Suprapubic skin (tissue), 4 donors: Measurements from ENCODE around the gene DNAJC5. TPM values are rescaled to one million over a fixed set of nuclear protein-coding genes. Genes with fewer than 3 reads are reported as not detected.

Source experiments
- DNase-seq, 2 donors: peaks; one replicate each; pipeline ENCODE4 v3.0.0-alpha.2; 2019; ENCODE audit warnings: low spot score in 2 of 2
- H3K27ac ChIP-seq: fragments of 200-600 bp; sonication (generic); one replicate; pipeline ENCODE4 v1.5.1; 2019
- H3K27me3 ChIP-seq: fragments of 200-600 bp; sonication (generic); one replicate; pipeline ENCODE4 v1.5.1; 2019
- H3K36me3 ChIP-seq: fragments of 200-600 bp; sonication (generic); one replicate; pipeline ENCODE4 v1.5.1; 2019
- H3K4me1 ChIP-seq: fragments of 200-600 bp; sonication (generic); one replicate; pipeline ENCODE4 v1.5.1; 2019
- H3K4me3 ChIP-seq: fragments of 200-600 bp; sonication (generic); one replicate; pipeline ENCODE4 v1.5.1; 2019; ENCODE audit warnings: mild to moderate bottlenecking
- H3K9me3 ChIP-seq: fragments of 200-600 bp; sonication (generic); one replicate; pipeline ENCODE4 v1.5.1; 2019
- CTCF ChIP-seq, 2 donors: fragments of 200-600 bp in 1 of 2; fragments of 450-650 bp in 1 of 2; sonication (generic) in 1 of 2; IDR thresholded peaks; one replicate each; pipeline ENCODE4 v1.5.1; 2016 to 2019; ENCODE audit warnings: antibody characterized with exemption in 2 of 2, mild to moderate bottlenecking in 1 of 2, moderate library complexity in 1 of 2
- EP300 ChIP-seq: sonication (generic); formaldehyde crosslinking; IDR thresholded peaks from one replicate; pipeline ENCODE4 v1.6.1; 2017; ENCODE audit warnings: antibody characterized with exemption
- POLR2A ChIP-seq, 2 donors: fragments of 450-650 bp; IDR thresholded peaks; one replicate each; pipeline ENCODE4 v1.6.1; 2017; ENCODE audit warnings: antibody characterized with exemption in 2 of 2, mild to moderate bottlenecking in 2 of 2, moderate library complexity in 2 of 2
- POLR2AphosphoS5 ChIP-seq, 3 donors: sonication (generic); formaldehyde crosslinking; IDR thresholded peaks; one replicate each; pipeline ENCODE4 v1.6.1; 2017; ENCODE audit warnings: antibody characterized with exemption in 3 of 3
- WGBS: methylation state at CpG from one replicate; pipeline ENCODE4 v1.1.5; 2018; 5-methylcytosine and 5-hydroxymethylcytosine counted together
- total RNA-seq, 4 donors: library from RNA; depleted of rRNA; stranded (reverse); fragments of >200 nt; gene quantifications; one replicate each; pipeline ENCODE4 v1.1.0, GENCODE V29; 2016

DNAJC5 gene, protein sequence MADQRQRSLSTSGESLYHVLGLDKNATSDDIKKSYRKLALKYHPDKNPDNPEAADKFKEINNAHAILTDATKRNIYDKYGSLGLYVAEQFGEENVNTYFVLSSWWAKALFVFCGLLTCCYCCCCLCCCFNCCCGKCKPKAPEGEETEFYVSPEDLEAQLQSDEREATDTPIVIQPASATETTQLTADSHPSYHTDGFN
- total RNA-seq: 10 to 100 TPM; 36.4 to 62.0 (median 53.7) TPM

DNA sequence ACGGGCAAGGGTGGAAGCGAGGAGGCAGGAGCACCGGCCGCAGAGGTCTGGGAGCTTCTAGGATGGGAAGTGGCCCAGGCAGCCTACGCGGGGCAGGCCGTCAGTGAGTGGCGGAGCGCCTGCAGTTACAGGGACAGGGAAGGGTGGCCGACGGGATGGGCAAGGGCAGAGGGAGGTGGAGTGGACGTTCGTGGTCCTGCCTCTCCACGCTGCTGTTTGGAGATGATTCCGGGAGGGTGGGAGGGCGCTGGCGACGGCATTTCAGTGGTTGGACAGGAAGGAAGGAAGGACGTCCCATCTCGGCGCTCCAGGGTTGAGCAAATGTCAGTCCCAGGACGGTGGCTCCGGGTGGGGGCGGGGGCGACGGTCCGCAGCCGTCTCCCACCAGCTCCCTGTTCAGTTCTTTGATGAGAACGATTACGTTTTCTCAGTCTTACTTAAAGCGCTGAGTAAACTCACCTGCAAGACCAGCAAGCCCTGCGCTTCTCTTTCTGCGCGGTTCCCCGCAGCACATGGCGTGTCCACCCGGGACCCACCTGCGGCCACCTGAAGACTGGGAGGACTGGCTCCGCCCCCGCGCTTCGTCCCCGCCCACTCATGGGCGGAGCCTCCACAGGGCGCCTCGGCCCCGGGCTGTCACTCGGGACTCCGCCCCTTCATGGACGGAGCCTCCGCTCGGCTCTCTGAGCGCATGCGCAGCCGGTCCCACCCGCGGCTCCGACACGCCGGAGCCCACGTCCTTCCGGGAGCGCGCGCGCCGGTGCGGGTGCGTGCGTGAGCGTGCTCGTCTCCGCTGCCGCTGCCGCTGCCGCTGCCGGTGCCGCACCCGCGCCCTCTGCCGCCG lies at the start of gene DNAJC5:
DNAJC5 (plus strand) TSS at position 769 of the 844 bp plus-strand sequence. CDS start 33,220 bp downstream, outside the sequence.
- Histone ChIP-seq H3K4me3 (peak within 1 kb of the TSS; percentile 71), H3K27ac (peak within 1 kb of the TSS; percentile 90), H3K9me3 (no peaks in the 10 kb centered on the region), H3K27me3 (no peaks in the 10 kb centered on the region), H3K4me1 (peaks cover 43% of the 10 kb centered on the region), H3K36me3 (peaks cover 24% of the 10 kb centered on the region)
- DNase-seq: peak; percentile 95 to 96
- TF ChIP-seq POLR2A (IDR thresholded peaks at IDR 0.05) (peak in 1 of 2 donors; percentile 14), POLR2AphosphoS5 (IDR thresholded peaks at IDR 0.05) (peak in 1 of 3 donors; percentile 25), CTCF (IDR thresholded peaks at IDR 0.05) (no peak), EP300 (no peak)
- 3% methylated on average over 38 of the region's 82 CpGs for WGBS

- Histone ChIP-seq H3K36me3 (no peaks in the 10 kb centered on the region), H3K27ac (no peak overlapping the region), H3K4me1 (peaks cover 31% of the 10 kb centered on the region), H3K4me3 (peak overlapping the region; percentile 13), H3K27me3 (peaks cover 26% of the 10 kb centered on the region), H3K9me3 (no peaks in the 10 kb centered on the region)
- WGBS: 3% methylated on average over 5 of the region's 24 CpGs
- DNase-seq: peak in 1 of 2 donors; percentile 68
- no peak for TF ChIP-seq EP300
- no peak for TF ChIP-seq POLR2A (IDR thresholded peaks at IDR 0.05)
- TF ChIP-seq CTCF (IDR thresholded peaks at IDR 0.05): no peak
- no peak for TF ChIP-seq POLR2AphosphoS5 (IDR thresholded peaks at IDR 0.05)
Observed at GRCh38 chr20:63846128-63846771, 48.7 kb upstream of the DNAJC5 start.

DNA sequence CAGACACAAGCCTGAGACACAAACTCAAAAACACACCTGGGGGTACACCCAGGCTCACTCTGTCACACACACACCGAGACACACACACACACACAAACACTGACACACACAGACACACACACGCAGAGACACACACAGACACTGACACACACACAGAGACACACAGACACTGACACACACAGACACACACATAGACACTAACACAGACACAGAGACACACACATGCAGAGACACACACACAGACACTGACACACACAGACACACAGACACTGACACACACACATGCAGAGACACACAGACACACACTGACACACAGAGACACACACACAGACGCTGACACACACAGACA lies 48.1 kb upstream of the DNAJC5 start:
- no peak overlapping the region for H3K4me3 ChIP-seq
- H3K27ac ChIP-seq: peak overlapping the region; percentile 51
- H3K4me1 ChIP-seq: peaks cover 31% of the 10 kb centered on the region
- 82% methylated on average over 1 of the region's 3 CpGs for WGBS
- no peaks in the 10 kb centered on the region for H3K36me3 ChIP-seq
- TF ChIP-seq POLR2AphosphoS5 (IDR thresholded peaks at IDR 0.05): no peak
- no peak for TF ChIP-seq EP300
- TF ChIP-seq POLR2A (IDR thresholded peaks at IDR 0.05): no peak
- no peak for TF ChIP-seq CTCF (IDR thresholded peaks at IDR 0.05)
- no peak for DNase-seq
- H3K9me3 ChIP-seq: no peaks in the 10 kb centered on the region
- H3K27me3 ChIP-seq: peaks cover 26% of the 10 kb centered on the region

DNA sequence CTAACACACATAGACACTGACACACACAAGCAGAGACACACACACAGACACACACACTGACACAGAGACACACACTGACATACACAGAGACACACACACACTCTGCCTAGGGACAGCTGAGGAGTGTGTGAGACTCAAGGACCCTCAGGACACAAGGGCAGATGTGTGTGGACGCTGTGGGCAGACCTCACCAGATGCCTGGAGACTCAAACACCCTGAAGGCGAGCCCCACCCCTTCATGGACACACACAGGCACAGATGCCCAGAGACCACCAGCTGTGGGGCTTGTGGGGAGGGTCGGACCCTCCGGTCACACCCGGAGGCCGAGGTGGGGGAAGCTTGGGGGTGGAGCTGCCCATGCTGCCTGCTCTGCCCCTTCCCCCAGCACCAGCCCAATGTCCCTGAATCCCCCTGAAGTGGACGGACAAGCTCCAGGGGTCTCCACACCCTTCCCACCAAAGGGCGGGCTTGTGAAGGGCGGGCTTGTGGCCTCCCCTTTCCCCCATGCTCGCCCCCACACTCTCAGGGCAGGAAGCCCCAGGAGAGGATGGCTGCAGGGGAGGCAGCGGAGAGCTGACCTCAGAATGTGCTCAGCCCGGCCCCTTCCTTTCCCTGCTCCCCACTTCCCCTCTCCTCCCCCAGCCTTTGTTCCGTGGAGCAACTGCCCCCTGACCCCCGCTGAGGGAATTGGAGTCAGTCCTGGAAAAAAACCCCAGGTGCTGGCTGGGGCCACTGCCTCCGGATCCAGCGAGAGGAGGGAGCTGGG lies 47.5 kb upstream of the DNAJC5 start:
- Histone ChIP-seq H3K4me3 (no peak overlapping the region), H3K27ac (peak overlapping the region; percentile 51), H3K36me3 (no peaks in the 10 kb centered on the region), H3K9me3 (no peaks in the 10 kb centered on the region), H3K4me1 (peaks cover 31% of the 10 kb centered on the region), H3K27me3 (peaks cover 26% of the 10 kb centered on the region)
- WGBS: 15% methylated on average over 9 of the region's 16 CpGs
- DNase-seq: no peak
- TF ChIP-seq CTCF (IDR thresholded peaks at IDR 0.05) (no peak), EP300 (no peak), POLR2A (IDR thresholded peaks at IDR 0.05) (no peak), POLR2AphosphoS5 (IDR thresholded peaks at IDR 0.05) (no peak)
